Endothelial cell of umbilical vein (primary cell): Measurements from ENCODE around the gene EXOSC9.

Experiments used
- CTCF ChIP-seq, 2 donors: IDR thresholded peaks; 1 replicate in 1 of 2; 2 replicates in 1 of 2; pipeline ENCODE4 v1.5.1; 2011; ENCODE audit warnings: low read length in 2 of 2, mild to moderate bottlenecking in 2 of 2, moderate library complexity in 2 of 2, control low read depth in 1 of 2, inconsistent platforms in 1 of 2, low read depth in 1 of 2; ENCODE audit not compliant: insufficient read depth in 1 of 2; ENCODE audit errors: extremely low read depth in 1 of 2
- EZH2 ChIP-seq: IDR thresholded peaks from 2 replicates; pipeline ENCODE4 v1.6.1; 2012; ENCODE audit warnings: borderline replicate concordance, low read depth, mild to moderate bottlenecking, moderate library complexity, low read length, inconsistent platforms; ENCODE audit not compliant: severe bottlenecking
- FOS ChIP-seq: IDR thresholded peaks from 2 replicates; pipeline ENCODE4 v1.6.1; 2011; ENCODE audit warnings: mild to moderate bottlenecking, low read length, moderate library complexity, borderline replicate concordance; ENCODE audit not compliant: insufficient read depth
- GATA2 ChIP-seq: IDR thresholded peaks from 2 replicates; pipeline ENCODE4 v1.7.0; 2011; ENCODE audit warnings: low read depth, mild to moderate bottlenecking, moderate library complexity, mixed read lengths, low read length; ENCODE audit not compliant: insufficient read length, insufficient read depth
- JUN ChIP-seq: IDR thresholded peaks from 2 replicates; pipeline ENCODE4 v1.6.1; 2011; ENCODE audit warnings: borderline replicate concordance, low read depth; ENCODE audit not compliant: insufficient read length, insufficient read depth
- MAX ChIP-seq: IDR thresholded peaks from 2 replicates; pipeline ENCODE4 v1.6.1; 2011; ENCODE audit not compliant: insufficient read depth, insufficient read length
- MYC ChIP-seq: IDR thresholded peaks from one replicate; pipeline ENCODE4 v1.6.1; 2011; ENCODE audit warnings: mild to moderate bottlenecking, low read depth, low read length
- POLR2A ChIP-seq: IDR thresholded peaks from 2 replicates; pipeline ENCODE4 v1.6.1; 2012; ENCODE audit warnings: low read depth, mild to moderate bottlenecking, control low read depth, low read length
- POLR2AphosphoS5 ChIP-seq: IDR thresholded peaks from 2 replicates; pipeline ENCODE4 v1.6.1; 2012; ENCODE audit warnings: low read depth, mild to moderate bottlenecking, control low read depth, low read length, moderate library complexity; ENCODE audit not compliant: insufficient read depth

GRCh38 chr4:121785479-121785878 is 15.6 kb upstream of the EXOSC9 start:
- TF ChIP-seq POLR2A (no peak), CTCF (IDR thresholded peaks at IDR 0.05; ENCODE audit: extremely low read depth in 1 of 2, insufficient read depth in 1 of 2, low read depth in 1 of 2, low read length in 2 of 2) (no peak), POLR2AphosphoS5 (no peak), EZH2 (no peak), MYC (no peak), JUN (no peak), FOS (no peak), GATA2 (no peak), MAX (no peak)
